ENCODE measurements around the gene PWWP2A. TPM values are rescaled to one million over a fixed set of nuclear protein-coding genes. Genes with fewer than 3 reads are reported as not detected.
A peak's percentile ranks its signal among the peaks of the same experiment; 100 is the strongest.

Gene PWWP2A
- total and polyA plus RNA-seq, 2 experiments from 2014 or later, result 51.5 to 81.6 TPM

DNA sequence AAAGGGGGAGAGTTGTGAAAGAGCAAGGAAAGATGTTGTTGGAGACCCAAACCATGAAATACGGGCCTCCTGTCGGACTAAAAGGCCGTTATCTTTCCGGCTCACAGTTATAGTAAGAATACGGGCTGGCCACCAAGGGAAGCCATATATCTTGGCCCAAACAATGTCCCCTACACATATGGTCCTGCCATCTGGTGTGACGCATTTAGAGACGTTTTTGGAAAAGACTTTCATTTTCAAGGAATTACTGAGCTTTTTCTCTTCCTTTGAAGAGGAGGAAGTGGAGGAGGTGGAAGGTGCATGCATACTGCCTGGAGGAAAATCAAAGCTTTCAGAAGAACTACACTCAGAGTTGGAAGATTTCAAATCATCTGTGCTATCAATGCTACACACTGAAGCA lies 26.7 kb downstream of the PWWP2A start:
- H4K20me1 ChIP-seq (replicated peaks; ENCODE audit: insufficient read depth), result no peaks in the 10 kb centered on the region; the same call in 1 of the 2 replicates
- H3K36me3 Mint-ChIP-seq (ENCODE audit: low read depth), result peaks cover 40% of the 10 kb centered on the region
- ATAC-seq, result no peak
- peaks cover 30% of the 10 kb centered on the region for H3K79me2 ChIP-seq (replicated peaks; ENCODE audit: insufficient read depth)
- no peak; the same call in 1 of the 2 replicates for TF ChIP-seq POLR2AphosphoS5 (IDR thresholded peaks at IDR 0.05; ENCODE audit: low read depth)
- TF ChIP-seq JUNB (IDR thresholded peaks at IDR 0.05; ENCODE audit: unreplicated experiment), result no peak
- no peak for TF ChIP-seq CTCF (conservative IDR thresholded peaks at IDR 0.05; ENCODE audit: low read depth in 2 of 2)
- TF ChIP-seq STAT1 (IDR thresholded peaks at IDR 0.05; ENCODE audit: unreplicated experiment), result no peak
- TF ChIP-seq EZH2 (IDR thresholded peaks at IDR 0.05; ENCODE audit: low read depth, unreplicated experiment), result no peak
- no peak for TF ChIP-seq ZNF114 (CRISPR knock-in tag; IDR thresholded peaks at IDR 0.05)
- TF ChIP-seq, protein P1, sequence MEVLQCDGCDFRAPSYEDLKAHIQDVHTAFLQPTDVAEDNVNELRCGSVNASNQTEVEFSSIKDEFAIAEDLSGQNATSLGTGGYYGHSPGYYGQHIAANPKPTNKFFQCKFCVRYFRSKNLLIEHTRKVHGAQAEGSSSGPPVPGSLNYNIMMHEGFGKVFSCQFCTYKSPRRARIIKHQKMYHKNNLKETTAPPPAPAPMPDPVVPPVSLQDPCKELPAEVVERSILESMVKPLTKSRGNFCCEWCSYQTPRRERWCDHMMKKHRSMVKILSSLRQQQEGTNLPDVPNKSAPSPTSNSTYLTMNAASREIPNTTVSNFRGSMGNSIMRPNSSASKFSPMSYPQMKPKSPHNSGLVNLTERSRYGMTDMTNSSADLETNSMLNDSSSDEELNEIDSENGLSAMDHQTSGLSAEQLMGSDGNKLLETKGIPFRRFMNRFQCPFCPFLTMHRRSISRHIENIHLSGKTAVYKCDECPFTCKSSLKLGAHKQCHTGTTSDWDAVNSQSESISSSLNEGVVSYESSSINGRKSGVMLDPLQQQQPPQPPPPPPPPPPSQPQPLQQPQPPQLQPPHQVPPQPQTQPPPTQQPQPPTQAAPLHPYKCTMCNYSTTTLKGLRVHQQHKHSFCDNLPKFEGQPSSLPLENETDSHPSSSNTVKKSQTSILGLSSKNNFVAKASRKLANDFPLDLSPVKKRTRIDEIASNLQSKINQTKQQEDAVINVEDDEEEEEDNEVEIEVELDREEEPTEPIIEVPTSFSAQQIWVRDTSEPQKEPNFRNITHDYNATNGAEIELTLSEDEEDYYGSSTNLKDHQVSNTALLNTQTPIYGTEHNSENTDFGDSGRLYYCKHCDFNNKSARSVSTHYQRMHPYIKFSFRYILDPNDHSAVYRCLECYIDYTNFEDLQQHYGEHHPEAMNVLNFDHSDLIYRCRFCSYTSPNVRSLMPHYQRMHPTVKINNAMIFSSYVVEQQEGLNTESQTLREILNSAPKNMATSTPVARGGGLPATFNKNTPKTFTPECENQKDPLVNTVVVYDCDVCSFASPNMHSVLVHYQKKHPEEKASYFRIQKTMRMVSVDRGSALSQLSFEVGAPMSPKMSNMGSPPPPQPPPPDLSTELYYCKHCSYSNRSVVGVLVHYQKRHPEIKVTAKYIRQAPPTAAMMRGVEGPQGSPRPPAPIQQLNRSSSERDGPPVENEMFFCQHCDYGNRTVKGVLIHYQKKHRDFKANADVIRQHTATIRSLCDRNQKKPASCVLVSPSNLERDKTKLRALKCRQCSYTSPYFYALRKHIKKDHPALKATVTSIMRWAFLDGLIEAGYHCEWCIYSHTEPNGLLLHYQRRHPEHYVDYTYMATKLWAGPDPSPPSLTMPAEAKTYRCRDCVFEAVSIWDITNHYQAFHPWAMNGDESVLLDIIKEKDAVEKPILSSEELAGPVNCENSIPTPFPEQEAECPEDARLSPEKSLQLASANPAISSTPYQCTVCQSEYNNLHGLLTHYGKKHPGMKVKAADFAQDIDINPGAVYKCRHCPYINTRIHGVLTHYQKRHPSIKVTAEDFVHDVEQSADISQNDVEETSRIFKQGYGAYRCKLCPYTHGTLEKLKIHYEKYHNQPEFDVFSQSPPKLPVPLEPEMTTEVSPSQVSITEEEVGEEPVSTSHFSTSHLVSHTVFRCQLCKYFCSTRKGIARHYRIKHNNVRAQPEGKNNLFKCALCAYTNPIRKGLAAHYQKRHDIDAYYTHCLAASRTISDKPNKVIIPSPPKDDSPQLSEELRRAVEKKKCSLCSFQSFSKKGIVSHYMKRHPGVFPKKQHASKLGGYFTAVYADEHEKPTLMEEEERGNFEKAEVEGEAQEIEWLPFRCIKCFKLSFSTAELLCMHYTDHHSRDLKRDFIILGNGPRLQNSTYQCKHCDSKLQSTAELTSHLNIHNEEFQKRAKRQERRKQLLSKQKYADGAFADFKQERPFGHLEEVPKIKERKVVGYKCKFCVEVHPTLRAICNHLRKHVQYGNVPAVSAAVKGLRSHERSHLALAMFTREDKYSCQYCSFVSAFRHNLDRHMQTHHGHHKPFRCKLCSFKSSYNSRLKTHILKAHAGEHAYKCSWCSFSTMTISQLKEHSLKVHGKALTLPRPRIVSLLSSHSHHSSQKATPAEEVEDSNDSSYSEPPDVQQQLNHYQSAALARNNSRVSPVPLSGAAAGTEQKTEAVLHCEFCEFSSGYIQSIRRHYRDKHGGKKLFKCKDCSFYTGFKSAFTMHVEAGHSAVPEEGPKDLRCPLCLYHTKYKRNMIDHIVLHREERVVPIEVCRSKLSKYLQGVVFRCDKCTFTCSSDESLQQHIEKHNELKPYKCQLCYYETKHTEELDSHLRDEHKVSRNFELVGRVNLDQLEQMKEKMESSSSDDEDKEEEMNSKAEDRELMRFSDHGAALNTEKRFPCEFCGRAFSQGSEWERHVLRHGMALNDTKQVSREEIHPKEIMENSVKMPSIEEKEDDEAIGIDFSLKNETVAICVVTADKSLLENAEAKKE (CRISPR knock-in tag; IDR thresholded peaks at IDR 0.05), result no peak
- TF ChIP-seq, protein P2, sequence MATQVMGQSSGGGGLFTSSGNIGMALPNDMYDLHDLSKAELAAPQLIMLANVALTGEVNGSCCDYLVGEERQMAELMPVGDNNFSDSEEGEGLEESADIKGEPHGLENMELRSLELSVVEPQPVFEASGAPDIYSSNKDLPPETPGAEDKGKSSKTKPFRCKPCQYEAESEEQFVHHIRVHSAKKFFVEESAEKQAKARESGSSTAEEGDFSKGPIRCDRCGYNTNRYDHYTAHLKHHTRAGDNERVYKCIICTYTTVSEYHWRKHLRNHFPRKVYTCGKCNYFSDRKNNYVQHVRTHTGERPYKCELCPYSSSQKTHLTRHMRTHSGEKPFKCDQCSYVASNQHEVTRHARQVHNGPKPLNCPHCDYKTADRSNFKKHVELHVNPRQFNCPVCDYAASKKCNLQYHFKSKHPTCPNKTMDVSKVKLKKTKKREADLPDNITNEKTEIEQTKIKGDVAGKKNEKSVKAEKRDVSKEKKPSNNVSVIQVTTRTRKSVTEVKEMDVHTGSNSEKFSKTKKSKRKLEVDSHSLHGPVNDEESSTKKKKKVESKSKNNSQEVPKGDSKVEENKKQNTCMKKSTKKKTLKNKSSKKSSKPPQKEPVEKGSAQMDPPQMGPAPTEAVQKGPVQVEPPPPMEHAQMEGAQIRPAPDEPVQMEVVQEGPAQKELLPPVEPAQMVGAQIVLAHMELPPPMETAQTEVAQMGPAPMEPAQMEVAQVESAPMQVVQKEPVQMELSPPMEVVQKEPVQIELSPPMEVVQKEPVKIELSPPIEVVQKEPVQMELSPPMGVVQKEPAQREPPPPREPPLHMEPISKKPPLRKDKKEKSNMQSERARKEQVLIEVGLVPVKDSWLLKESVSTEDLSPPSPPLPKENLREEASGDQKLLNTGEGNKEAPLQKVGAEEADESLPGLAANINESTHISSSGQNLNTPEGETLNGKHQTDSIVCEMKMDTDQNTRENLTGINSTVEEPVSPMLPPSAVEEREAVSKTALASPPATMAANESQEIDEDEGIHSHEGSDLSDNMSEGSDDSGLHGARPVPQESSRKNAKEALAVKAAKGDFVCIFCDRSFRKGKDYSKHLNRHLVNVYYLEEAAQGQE (IDR thresholded peaks at IDR 0.05; ENCODE audit: unreplicated experiment), result no peak
- no peak for TF ChIP-seq CREB1 (CRISPR knock-in tag; IDR thresholded peaks at IDR 0.05; ENCODE audit: low read depth)
- TF ChIP-seq, protein P3, sequence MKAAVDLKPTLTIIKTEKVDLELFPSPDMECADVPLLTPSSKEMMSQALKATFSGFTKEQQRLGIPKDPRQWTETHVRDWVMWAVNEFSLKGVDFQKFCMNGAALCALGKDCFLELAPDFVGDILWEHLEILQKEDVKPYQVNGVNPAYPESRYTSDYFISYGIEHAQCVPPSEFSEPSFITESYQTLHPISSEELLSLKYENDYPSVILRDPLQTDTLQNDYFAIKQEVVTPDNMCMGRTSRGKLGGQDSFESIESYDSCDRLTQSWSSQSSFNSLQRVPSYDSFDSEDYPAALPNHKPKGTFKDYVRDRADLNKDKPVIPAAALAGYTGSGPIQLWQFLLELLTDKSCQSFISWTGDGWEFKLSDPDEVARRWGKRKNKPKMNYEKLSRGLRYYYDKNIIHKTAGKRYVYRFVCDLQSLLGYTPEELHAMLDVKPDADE (IDR thresholded peaks at IDR 0.05), result no peak
- no peak for TF ChIP-seq NANOG (IDR thresholded peaks at IDR 0.05; ENCODE audit: borderline replicate concordance)
- no peak for TF ChIP-seq EZH2phosphoT487 (IDR thresholded peaks at IDR 0.05; ENCODE audit: unreplicated experiment)
- no peak for TF ChIP-seq ZNF331 (CRISPR knock-in tag; IDR thresholded peaks at IDR 0.05; ENCODE audit: low read depth)
- no peak overlapping the region for H3K4me3 Mint-ChIP-seq
- peaks cover 5% of the 10 kb centered on the region; the same call in 1 of the 2 replicates for H3K4me1 ChIP-seq (ENCODE audit: insufficient read depth)
- peaks cover 19% of the 10 kb centered on the region for H3K36me3 ChIP-seq (ENCODE audit: insufficient read depth)
- peaks cover 4% of the 10 kb centered on the region for H3K27me3 Mint-ChIP-seq (ENCODE audit: insufficient read depth, low read depth, poor library complexity)
- peaks cover 15% of the 10 kb centered on the region for H3K4me1 Mint-ChIP-seq
- H3K9me2 ChIP-seq (ENCODE audit: insufficient read depth), result no peaks in the 10 kb centered on the region
- H3K4me2 ChIP-seq, result no peak overlapping the region
- H3K9me3 Mint-ChIP-seq, result no peaks in the 10 kb centered on the region
- no peak overlapping the region for H3K4me3 ChIP-seq
- DNase-seq (ENCODE audit: low spot score), result no peak
- no peaks in the 10 kb centered on the region for H3F3A ChIP-seq (replicated peaks; ENCODE audit: low read depth)
- no peak overlapping the region for H2AFZ ChIP-seq
- peak overlapping the region; percentile 70; the same call in 1 of the 2 replicates for H3K27ac ChIP-seq (ENCODE audit: low read depth)
- H3K27me3 ChIP-seq (ENCODE audit: insufficient read depth), result no peaks in the 10 kb centered on the region
- no peak overlapping the region for H3K27ac Mint-ChIP-seq
